LoVo (cell line): ENCODE measurements around the gene FOLR3.
"Not testable (repeated sequence)": the region's sequence is repeated elsewhere in the genome, so short reads cannot be mapped to it uniquely, and the experiment has no call there.

Experiments used
- DNase-seq: peaks from one replicate; pipeline ENCODE4 v3.0.0-alpha.2; 2016; ENCODE audit warnings: low spot score

The FOLR3 gene

GRCh38 chr11:72162891-72163492, 27.5 kb downstream of the FOLR3 start:
- no peak for DNase-seq

- not testable (repeated sequence) for DNase-seq
Measured at GRCh38 chr11:72164187-72164586, 28.7 kb downstream of the FOLR3 start.

- peak; percentile 9 for DNase-seq
Measured at GRCh38 chr11:72169046-72169555, 33.6 kb downstream of the FOLR3 start.

GRCh38 chr11:72169754-72170153, 34.2 kb downstream of the FOLR3 start:
- not testable (repeated sequence) for DNase-seq

- not testable (repeated sequence) for DNase-seq
Measured at GRCh38 chr11:72172043-72172442, 36.5 kb downstream of the FOLR3 start.

GRCh38 chr11:72173291-72173690, 37.8 kb downstream of the FOLR3 start:
- DNase-seq = no peak

- DNase-seq = peak; percentile 20
Measured at GRCh38 chr11:72174302-72175070, 39.0 kb downstream of the FOLR3 start.

GRCh38 chr11:72177656-72178055, 42.1 kb downstream of the FOLR3 start:
- no peak for DNase-seq

GRCh38 chr11:72179049-72179803, 43.7 kb downstream of the FOLR3 start:
- no peak for DNase-seq

GRCh38 chr11:72179804-72180396, 44.4 kb downstream of the FOLR3 start:
- DNase-seq = no peak

GRCh38 chr11:72180892-72181552, 45.5 kb downstream of the FOLR3 start:
- DNase-seq = not testable (repeated sequence)

- not testable (repeated sequence) for DNase-seq
Measured at GRCh38 chr11:72181553-72181958, 46.0 kb downstream of the FOLR3 start.

GRCh38 chr11:72188267-72188666, 52.7 kb downstream of the FOLR3 start:
- DNase-seq = no peak
